ENCODE measurements around the gene CENPM.
A peak's percentile ranks its signal among the peaks of the same experiment; 100 is the strongest.
"Not testable (repeated sequence)": the region's sequence is repeated elsewhere in the genome, so short reads cannot be mapped to it uniquely, and the experiment has no call there.

The CENPM gene

DNA sequence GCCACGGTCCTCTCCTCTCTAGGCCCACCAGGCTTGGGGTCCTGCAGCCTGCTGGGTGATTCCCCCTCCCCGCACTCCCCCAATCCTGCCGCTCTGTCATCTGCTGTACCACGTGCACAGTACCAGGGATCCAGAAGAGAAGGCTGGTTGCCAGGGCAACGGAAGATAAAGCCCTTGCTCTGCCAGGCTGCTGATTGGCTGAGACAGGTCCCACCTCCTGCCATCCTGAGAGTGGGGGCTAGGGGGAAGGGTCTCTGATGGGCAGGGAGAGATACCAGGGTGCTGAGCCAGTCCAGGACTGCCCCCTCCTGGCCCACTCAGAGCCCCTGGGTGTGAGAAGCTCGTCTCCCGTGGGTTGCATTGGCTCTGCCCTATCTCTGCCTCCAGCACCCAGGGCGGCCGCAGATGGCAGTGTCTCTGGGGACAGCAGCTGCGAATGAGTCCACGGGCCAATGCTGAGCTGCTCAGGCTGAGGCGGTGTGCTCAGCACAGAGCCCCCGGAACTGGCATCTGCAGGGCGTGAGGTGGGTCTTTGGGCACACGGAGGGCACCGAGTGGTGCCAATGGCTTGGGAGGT lies 5.0 kb upstream of the CENPM start, which contains the start of gene SMIM45:
Gene SMIM45 (plus strand): TSS at position 253 of the 577 bp plus-strand sequence.
- no peaks in the 10 kb centered on the region for H3K27me3 ChIP-seq (ENCODE audit: low read length)
- no peaks in the 10 kb centered on the region for H3K9me3 ChIP-seq (ENCODE audit: insufficient read depth, low read length)
- no peaks in the 10 kb centered on the region for H3K79me2 ChIP-seq (ENCODE audit: insufficient read depth, low read length)
- no peaks in the 10 kb centered on the region for H4K20me1 ChIP-seq (ENCODE audit: low read depth, low read length)
- H2AFZ ChIP-seq (ENCODE audit: low read depth, low read length, severe bottlenecking), result no peak within 1 kb of the TSS
- no peaks in the 10 kb centered on the region for H3K36me3 ChIP-seq (ENCODE audit: low read length)
- no peak within 1 kb of the TSS for H3K9ac ChIP-seq (ENCODE audit: low read length)
- TF ChIP-seq, protein P1, sequence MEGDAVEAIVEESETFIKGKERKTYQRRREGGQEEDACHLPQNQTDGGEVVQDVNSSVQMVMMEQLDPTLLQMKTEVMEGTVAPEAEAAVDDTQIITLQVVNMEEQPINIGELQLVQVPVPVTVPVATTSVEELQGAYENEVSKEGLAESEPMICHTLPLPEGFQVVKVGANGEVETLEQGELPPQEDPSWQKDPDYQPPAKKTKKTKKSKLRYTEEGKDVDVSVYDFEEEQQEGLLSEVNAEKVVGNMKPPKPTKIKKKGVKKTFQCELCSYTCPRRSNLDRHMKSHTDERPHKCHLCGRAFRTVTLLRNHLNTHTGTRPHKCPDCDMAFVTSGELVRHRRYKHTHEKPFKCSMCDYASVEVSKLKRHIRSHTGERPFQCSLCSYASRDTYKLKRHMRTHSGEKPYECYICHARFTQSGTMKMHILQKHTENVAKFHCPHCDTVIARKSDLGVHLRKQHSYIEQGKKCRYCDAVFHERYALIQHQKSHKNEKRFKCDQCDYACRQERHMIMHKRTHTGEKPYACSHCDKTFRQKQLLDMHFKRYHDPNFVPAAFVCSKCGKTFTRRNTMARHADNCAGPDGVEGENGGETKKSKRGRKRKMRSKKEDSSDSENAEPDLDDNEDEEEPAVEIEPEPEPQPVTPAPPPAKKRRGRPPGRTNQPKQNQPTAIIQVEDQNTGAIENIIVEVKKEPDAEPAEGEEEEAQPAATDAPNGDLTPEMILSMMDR (IDR thresholded peaks at IDR 0.05; ENCODE audit: insufficient read depth, low read length, poor library complexity, severe bottlenecking), result no peak
- TF ChIP-seq EZH2phosphoT487 (conservative IDR thresholded peaks at IDR 0.05; ENCODE audit: low read length), result no peak
- no peaks in the 10 kb centered on the region for H3K9me2 ChIP-seq (replicated peaks; ENCODE audit: insufficient read depth, low read length)
- no peaks in the 10 kb centered on the region for H3F3A ChIP-seq (ENCODE audit: insufficient read depth)
- H3K4me3 ChIP-seq (ENCODE audit: insufficient read depth, low read length, poor library complexity, severe bottlenecking), result no peak within 1 kb of the TSS
- H3K27ac ChIP-seq (ENCODE audit: low read depth, low read length), result no peak within 1 kb of the TSS
- H3K4me2 ChIP-seq (ENCODE audit: low read depth, low read length, poor library complexity, severe bottlenecking), result no peak within 1 kb of the TSS

DNA sequence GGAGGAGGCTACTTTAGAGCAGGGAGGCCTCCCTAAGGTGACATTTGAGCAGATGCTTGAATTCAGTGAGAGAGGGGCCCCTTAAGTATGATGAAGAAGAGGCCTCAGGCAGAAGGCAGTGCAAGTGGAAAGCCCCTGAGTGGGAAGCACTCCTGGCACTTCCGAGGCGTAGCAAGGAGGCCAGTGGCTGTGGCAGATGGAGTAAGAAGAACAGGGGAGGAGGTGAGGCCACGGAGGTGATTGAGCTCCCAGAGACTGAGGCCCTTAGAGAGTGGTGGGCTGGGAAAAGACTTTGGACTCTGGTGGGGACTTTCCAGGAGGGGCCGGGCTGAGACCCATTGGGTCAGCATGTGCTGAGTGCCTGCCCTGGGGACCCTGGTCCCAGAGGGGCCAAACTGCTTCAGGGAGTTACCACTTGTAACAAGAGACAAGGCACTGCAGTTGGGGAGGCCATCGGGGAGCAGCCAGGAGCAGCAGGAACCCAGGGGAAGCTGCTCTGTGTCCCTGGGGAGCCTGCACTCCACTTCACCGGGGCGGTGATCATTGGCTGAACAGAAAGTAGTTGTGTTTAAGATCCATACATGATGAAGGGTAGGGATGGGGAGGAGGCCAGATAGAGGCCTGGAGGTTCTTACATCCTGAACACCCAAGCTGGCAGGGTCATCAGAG lies 2.5 kb upstream of the CENPM start:
- Histone ChIP-seq H3K9ac (ENCODE audit: low read length) (0 out of 2 replicates have a peak overlapping the region, but pooled peaks have one; percentile 9), H3K36me3 (ENCODE audit: low read length) (peaks cover 10% of the 10 kb centered on the region), H3K4me2 (ENCODE audit: low read depth, low read length, poor library complexity, severe bottlenecking) (peak overlapping the region; percentile 6), H4K20me1 (ENCODE audit: low read depth, low read length) (no peaks in the 10 kb centered on the region), H3K27ac (ENCODE audit: low read depth, low read length) (no peak overlapping the region), H3K9me2 (replicated peaks; ENCODE audit: insufficient read depth, low read length) (no peaks in the 10 kb centered on the region), H3K4me3 (ENCODE audit: insufficient read depth, low read length, poor library complexity, severe bottlenecking) (no peak overlapping the region), H3F3A (ENCODE audit: insufficient read depth) (peaks cover 8% of the 10 kb centered on the region), H3K79me2 (ENCODE audit: insufficient read depth, low read length) (peaks cover 21% of the 10 kb centered on the region), H3K27me3 (ENCODE audit: low read length) (no peaks in the 10 kb centered on the region), H2AFZ (ENCODE audit: low read depth, low read length, severe bottlenecking) (no peak overlapping the region), H3K9me3 (ENCODE audit: insufficient read depth, low read length) (no peaks in the 10 kb centered on the region)
- TF ChIP-seq, protein P1 (IDR thresholded peaks at IDR 0.05; ENCODE audit: insufficient read depth, low read length, poor library complexity, severe bottlenecking), result no peak
- no peak for TF ChIP-seq EZH2phosphoT487 (conservative IDR thresholded peaks at IDR 0.05; ENCODE audit: low read length)

DNA sequence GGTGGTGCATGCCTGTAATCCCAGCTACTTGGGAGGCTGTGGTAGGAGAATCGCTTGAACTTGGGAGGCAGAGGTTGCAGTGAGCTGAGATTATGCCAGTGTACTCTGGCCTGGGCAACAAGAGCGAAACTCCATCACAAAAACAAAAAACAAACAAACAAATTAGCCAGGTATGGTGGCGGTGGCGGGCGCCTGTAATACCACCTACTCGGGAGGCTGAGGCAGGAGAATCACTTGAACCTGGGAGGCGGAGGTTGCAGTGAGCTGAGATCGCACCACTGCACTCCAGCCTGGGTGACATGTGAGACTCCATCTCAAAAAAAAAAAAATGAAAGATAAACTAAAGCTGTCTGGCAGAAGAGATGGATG lies 2.0 kb upstream of the CENPM start:
- H3K27me3 ChIP-seq (ENCODE audit: low read length); H3K27ac ChIP-seq (ENCODE audit: low read depth, low read length); H3K9me2 ChIP-seq (replicated peaks; ENCODE audit: insufficient read depth, low read length); H4K20me1 ChIP-seq (ENCODE audit: low read depth, low read length); H2AFZ ChIP-seq (ENCODE audit: low read depth, low read length, severe bottlenecking); H3K4me3 ChIP-seq (ENCODE audit: insufficient read depth, low read length, poor library complexity, severe bottlenecking); H3K9me3 ChIP-seq (ENCODE audit: insufficient read depth, low read length): not testable (repeated sequence)
- peaks cover 23% of the 10 kb centered on the region for H3K79me2 ChIP-seq (ENCODE audit: insufficient read depth, low read length)
- peaks cover 11% of the 10 kb centered on the region for H3K36me3 ChIP-seq (ENCODE audit: low read length)
- 0 out of 2 replicates have a peak overlapping the region, but pooled peaks have one; percentile 9 for H3K9ac ChIP-seq (ENCODE audit: low read length)
- peaks cover 11% of the 10 kb centered on the region for H3F3A ChIP-seq (ENCODE audit: insufficient read depth)
- H3K4me2 ChIP-seq (ENCODE audit: low read depth, low read length, poor library complexity, severe bottlenecking), result peak overlapping the region; percentile 6

DNA sequence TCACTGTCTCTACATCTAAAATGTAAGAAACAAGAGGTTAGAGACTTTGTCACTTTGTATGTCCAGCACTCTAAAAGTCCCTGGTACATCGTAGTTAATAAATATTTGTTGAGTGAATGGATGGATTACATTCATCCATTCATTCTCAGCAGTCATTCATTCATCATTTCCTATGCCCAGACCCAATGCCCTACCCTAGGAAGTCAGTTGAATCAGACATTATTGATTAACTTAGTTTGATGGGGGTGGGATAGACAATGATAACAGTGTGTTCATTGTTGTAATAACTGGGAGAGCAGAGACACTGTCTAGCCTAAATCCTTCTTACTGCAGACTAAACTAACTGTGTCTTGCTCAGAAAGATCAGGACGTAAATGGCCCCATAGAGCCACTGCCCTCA lies 1.2 kb upstream of the CENPM start:
- Histone ChIP-seq H3K4me3 (ENCODE audit: insufficient read depth, low read length, poor library complexity, severe bottlenecking) (no peak overlapping the region), H4K20me1 (ENCODE audit: low read depth, low read length) (no peaks in the 10 kb centered on the region), H3F3A (ENCODE audit: insufficient read depth) (peaks cover 19% of the 10 kb centered on the region), H3K9me2 (replicated peaks; ENCODE audit: insufficient read depth, low read length) (no peaks in the 10 kb centered on the region), H3K27ac (ENCODE audit: low read depth, low read length) (no peak overlapping the region), H3K36me3 (ENCODE audit: low read length) (peaks cover 11% of the 10 kb centered on the region), H3K9me3 (ENCODE audit: insufficient read depth, low read length) (no peaks in the 10 kb centered on the region), H3K9ac (ENCODE audit: low read length) (peak overlapping the region; percentile 98), H3K4me2 (ENCODE audit: low read depth, low read length, poor library complexity, severe bottlenecking) (peak overlapping the region; percentile 93), H3K79me2 (ENCODE audit: insufficient read depth, low read length) (peaks cover 23% of the 10 kb centered on the region), H3K27me3 (ENCODE audit: low read length) (no peaks in the 10 kb centered on the region), H2AFZ (ENCODE audit: low read depth, low read length, severe bottlenecking) (no peak overlapping the region)
- no peak for TF ChIP-seq EZH2phosphoT487 (conservative IDR thresholded peaks at IDR 0.05; ENCODE audit: low read length)
- TF ChIP-seq, protein P1 (IDR thresholded peaks at IDR 0.05; ENCODE audit: insufficient read depth, low read length, poor library complexity, severe bottlenecking), result no peak

Measured in SU-DHL-6 (cell line).